ENCODE results near the gene CEND1.

Gene CEND1

GRCh38 chr11:794766-795633, 5.1 kb upstream of the CEND1 start:
- DNase-seq (ENCODE audit: low read depth in 2 of 2), result no peak

DNA sequence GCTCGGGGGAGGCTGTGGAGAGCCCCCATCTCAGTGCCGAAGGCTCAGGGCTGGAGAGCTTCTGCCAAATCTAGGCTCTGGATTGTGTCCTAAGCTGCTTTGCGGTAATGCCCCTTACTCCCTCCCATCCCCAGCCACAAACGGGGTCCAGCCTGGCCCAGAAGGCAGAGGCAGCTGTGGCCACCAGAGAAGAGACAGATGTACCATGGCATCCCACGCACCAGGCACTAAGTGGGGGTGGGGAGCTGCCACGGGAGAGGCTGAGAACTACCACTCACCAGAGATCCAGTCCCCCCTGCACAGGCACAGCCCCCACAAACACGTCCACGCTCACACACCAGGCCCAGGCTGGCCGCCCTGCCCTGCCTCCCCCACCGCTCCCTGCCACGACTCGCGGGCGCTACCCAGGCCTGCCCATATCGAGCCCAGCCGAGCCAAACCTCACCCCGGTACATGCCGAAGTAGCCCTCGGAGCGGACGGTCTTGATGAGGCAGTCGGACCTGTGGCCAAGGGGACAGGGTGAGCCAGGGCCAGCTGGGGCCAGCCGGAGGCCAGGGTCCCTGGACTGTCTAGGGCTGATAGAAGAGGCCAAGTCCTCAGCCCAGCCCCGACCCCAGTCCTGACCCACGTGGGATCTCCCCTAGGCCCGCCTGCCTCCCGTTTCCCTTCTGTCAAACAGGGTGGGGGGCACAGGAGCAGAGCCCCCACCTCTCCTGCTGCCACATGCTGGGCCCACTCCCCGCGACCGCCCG, 4.3 kb upstream of the CEND1 start:
- no peak for DNase-seq (ENCODE audit: low read depth in 2 of 2)

DNA sequence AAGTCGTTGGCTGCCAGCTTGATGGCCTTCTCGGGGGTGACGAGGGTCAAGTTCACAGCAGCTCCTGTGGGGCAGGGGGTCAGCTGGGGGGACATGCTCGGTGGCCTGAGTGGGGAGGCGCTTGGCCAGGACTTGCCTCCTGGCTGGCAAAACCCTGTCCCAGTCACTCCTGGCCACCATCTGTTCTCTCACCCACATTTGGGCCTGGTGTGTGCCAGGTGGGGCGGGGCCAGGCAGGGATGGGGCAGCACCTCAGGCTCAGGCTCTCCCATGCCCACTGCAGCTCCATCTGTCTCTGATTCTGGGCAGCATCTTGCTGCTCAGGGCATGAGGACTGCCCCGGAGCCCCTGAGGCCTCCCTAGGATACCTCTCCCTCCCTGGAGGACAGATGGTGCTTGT, 3.7 kb upstream of the CEND1 start:
- no peak for DNase-seq (ENCODE audit: low read depth in 2 of 2)

DNA sequence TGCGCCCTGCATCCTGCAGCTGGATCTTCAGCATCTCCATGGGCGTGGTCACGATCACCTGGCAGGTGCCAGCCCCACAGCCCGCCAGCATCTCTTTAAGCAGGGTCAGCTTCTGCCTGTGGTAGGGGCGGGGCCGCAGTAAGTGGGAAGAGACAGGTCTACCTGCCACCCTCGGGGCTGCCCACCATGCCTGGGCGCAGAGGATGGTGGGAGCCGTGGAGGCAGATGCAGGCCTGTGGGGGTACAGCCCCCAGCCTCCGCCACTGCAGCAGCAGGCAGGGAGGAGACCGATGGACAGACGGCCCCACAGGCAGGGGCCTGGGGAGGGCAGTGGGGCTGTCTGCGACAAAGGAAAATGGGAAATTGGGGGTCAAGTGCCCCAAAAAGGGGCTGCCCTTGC, 3.0 kb upstream of the CEND1 start:
- no peak for DNase-seq (ENCODE audit: low read depth in 2 of 2)

GRCh38 chr11:792535-792821, 2.6 kb upstream of the CEND1 start:
- DNase-seq (ENCODE audit: low read depth in 2 of 2), result no peak

- no peak for DNase-seq (ENCODE audit: low read depth in 2 of 2)
These were observed 2.0 kb upstream of the CEND1 start for GRCh38 chr11:791658-792534.

GRCh38 chr11:790721-791564, 1.1 kb upstream of the CEND1 start:
- no peak for DNase-seq (ENCODE audit: low read depth in 2 of 2)

DNA sequence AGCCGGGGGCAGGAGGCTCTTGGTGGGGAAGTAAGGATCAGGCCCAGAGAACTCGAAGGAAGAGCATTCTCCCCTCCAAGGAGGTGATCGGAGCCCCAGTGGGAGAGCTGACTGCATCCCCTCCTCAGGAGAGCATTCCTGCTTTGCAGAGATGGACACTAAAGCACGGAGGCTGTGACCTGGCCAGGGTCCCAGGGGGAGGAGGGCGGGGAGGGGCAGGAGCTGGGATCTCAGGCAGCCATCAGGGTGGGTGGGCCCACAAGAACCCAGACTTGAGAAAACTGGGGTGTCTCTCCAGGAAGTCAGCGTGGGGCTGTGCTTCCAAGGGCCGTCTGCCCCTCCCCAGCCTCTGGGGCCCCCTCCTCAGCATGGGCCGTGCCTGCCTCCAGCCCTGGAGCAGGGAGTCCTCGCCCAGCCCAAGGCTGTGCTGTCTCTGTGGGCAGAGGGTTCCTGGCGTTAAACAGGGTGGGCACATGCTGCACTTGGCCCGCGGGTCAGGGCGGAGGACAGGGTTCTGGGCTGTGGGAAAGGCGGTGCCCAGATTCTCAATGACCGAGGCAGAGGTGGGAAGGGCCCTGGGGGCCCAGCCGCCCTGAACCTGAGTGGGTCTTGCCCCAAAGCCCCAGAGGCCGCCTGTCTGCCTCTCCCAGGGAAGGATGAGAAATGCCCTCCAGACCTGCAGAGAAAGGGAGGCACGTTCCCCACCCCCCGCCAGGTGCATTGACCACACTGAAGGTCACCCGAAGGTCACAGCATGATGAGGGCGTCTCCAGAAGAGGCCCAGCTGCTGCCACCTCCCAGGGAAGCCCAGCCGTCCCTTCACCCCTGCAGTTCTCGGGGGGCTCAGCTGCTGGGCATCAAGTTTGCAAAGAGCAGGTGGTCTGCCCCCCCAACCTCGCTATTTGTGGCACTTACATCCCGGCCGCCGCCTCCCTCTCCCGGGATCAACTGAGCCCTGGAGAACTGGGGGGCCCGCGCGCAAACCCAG, 643 bp downstream of the CEND1 start:
- DNase-seq (ENCODE audit: low read depth in 2 of 2), result no peak

GRCh38 chr11:788009-788640, 1.8 kb downstream of the CEND1 start:
- DNase-seq (ENCODE audit: low read depth in 2 of 2), result no peak

- no peak for DNase-seq (ENCODE audit: low read depth in 2 of 2)
These were observed 2.7 kb downstream of the CEND1 start for GRCh38 chr11:787084-787675.

GRCh38 chr11:786235-787083, 3.4 kb downstream of the CEND1 start:
- DNase-seq (ENCODE audit: low read depth in 2 of 2), result no peak

DNA sequence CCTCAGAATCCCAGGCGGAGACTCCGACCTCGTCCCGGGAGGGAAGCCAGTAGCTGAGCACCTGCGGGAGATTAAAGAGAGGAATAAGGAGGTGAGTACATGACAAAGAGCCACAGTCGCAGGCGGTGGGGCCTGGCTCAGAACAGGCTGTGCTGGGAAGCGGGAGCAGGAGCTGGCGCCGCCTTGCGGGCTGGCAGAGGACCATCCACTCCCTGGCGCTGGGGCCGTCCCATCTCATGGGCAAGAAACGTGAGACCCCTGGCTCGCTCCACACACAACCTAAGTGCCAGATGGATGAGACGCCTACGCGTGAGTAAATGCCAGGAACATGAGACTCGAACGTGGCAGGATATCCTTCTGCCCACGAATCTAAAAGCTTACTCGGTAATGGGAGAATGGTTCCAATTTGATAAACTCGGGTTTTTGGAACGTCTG, 6.3 kb downstream of the CEND1 start:
- DNase-seq (ENCODE audit: low read depth in 2 of 2), result no peak

- no peak for DNase-seq (ENCODE audit: low read depth in 2 of 2)
These were observed 7.4 kb downstream of the CEND1 start for GRCh38 chr11:782264-783174.

DNA sequence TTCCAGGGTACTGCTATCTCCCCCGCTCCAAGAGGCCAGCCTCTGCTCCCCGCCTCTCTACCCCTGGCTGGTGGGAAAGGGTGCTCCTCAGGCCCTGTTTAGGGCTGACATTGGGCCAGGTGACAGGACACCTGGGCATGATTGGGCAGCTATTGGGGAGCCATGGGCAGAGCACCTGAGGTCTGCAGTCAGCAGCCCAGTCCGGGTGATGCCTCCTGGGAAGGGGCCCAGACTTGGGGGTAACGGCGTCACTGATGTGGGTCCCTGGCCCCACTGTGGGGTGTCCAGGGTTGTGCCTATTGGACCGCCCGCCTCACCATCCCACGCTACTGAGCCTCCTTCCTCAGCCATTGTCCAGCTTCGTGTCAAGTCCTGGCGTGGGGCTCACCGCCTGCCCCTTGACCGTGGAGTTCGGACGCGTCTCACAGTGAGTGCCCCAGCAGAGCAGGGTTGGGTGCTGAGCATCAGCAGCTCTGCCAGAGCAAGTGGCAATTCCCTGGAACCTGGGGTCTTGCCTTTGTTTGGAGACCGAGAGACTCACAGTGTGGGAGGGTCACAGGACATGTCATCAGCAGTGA, 9.8 kb downstream of the CEND1 start:
- no peak for DNase-seq (ENCODE audit: low read depth in 2 of 2)

- DNase-seq (ENCODE audit: low read depth in 2 of 2), result no peak
These were observed 10.6 kb downstream of the CEND1 start for GRCh38 chr11:778976-779954.
